HG03060 (cell line): Measurements from ENCODE around the gene RNF175.
A peak's percentile ranks its signal among the peaks of the same experiment; 100 is the strongest.

ENCODE experiments used
- ATAC-seq: cut with Tn5 transposase; IDR thresholded peaks from one replicate; pipeline ENCODE4 v1.9.1; 2021; ENCODE audit warnings: low read depth, moderate number of reproducible peaks; ENCODE audit not compliant: unreplicated experiment

Gene RNF175

DNA sequence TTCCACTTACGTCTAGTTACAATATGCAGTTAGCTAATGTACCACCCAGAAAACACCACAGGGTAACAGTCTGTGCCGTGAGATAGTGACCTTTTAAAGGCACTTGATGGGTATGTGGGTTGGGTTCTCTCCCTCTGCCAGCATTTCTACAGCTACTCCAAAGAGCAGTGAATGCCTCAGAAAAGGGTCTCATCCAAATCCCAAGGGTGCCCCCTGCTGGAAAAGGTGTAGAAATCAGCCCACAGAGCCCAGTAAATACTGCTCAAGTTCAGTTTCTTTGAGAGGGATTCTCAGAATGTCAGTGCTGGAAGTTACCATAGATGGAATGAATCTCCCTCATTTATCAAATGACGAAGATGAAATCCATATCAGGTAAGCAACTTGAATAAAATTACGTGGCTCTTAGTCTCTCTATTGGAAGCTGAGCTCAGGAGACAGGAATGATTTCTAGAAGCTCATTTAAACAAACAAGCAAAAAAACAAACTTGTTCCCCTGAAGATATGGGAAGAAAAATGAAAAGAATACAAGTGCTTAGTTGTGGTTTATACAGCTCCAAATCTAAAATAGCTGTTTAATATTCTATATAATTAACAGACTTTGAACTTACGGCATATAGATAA, 9.5 kb downstream of the RNF175 start:
- ATAC-seq = no peak

DNA sequence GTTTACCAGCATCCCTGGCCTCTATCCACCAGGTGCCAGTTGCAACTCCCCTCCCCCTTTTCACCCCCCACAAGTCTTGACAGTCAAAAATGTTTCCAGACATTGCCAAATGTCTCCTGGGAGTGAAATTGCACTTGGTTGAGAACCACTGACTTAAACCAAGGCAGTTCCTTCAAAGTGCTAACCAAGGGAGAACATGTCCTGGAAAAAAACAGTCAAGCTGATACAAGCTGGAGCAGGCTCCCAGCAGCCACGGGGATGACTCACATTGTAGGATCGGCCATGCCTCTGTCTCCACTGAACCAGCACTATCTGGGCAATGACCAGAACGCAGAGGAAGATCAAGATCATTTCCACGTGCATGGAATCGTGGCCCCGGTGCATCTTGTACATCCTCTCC, 11.4 kb downstream of the RNF175 start:
- ATAC-seq = no peak

DNA sequence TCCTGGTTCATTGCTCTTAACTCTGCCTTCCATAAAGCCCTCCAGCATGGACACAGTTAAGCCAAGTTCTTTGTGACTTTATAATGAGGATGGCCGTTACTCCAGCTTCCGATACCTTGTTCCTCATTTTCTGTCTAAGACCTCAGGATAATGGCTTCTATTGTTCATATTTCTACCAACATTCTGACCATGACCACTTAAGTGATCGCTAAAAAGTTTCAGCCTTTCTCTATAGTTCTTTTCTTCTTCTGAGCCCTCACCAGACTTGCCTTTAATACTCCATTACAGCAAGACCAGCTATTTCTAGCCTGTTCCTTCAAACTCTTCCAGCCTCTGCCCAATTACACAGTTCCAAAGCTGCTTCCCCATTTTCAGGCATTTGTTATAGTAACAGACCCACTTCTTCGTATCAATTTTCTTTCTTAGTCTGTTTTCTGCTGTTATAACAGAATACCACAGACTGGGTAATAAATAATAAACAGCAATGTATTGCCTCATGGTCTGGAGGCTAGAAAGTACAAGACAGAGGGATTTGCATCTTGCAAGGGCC, 12.3 kb downstream of the RNF175 start:
- no peak for ATAC-seq

DNA sequence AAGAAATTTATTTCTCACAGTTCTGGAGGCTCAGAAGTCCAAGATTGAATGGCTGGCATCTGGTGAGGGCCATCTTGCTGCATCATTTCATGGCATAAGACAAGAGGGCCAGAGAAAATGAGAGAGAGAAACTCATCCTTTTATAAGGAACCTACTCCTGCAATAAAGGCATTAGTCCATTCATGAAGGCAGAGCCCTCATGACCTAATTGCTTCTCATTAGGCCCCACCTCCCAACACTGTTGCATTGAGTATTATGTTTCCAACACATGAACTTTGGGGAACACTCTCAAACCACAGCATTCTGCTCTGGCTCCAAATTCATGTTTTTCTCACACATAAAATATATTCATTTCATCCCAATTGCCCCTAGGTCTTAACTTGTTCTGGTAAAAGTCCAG, 14.2 kb downstream of the RNF175 start:
- ATAC-seq = no peak

DNA sequence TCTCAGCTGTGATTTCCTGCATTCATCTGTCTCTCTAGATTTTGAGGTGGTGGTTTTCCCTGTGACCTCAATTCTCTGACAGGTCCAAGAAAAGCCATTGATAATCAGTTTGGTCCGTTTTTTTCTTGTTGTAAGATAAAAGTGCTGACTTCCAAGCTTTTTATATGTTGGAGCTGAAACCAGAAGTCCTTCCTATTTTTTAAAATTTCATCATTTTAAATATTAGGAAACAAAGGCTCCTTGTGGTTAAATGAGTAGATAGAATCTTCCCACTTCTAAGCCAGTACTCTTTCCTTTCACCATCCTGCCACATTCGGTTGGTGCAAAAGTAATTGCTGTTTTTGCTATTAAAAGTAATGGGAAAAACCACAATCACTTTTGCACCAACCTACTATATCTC, 18.3 kb downstream of the RNF175 start:
- ATAC-seq = no peak

DNA sequence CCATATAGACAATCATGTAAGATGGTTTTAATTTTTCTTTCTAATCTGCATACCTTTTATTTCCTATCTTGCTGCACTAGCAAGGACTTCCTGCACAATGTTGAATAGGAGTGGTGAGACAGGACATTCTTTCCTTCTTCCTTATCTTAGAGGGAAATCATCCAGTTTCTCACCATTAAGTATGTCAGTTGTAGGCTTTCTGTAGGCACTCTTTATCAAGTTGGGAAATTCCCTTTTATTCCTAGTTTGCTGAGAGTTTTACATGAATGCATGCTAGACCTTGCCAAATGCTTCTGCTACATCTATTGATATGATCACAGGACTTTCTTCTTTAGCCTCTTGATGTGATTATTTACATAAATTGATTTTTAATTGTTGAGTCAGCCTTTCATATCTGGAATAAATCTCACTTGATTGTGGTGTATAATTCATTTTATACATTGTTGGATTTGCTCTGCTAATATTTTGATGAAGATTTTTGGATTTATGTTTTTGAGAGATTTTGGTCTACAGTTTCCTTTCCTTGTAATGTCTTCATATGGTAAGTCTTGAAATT, 23.8 kb downstream of the RNF175 start:
- ATAC-seq = no peak

DNA sequence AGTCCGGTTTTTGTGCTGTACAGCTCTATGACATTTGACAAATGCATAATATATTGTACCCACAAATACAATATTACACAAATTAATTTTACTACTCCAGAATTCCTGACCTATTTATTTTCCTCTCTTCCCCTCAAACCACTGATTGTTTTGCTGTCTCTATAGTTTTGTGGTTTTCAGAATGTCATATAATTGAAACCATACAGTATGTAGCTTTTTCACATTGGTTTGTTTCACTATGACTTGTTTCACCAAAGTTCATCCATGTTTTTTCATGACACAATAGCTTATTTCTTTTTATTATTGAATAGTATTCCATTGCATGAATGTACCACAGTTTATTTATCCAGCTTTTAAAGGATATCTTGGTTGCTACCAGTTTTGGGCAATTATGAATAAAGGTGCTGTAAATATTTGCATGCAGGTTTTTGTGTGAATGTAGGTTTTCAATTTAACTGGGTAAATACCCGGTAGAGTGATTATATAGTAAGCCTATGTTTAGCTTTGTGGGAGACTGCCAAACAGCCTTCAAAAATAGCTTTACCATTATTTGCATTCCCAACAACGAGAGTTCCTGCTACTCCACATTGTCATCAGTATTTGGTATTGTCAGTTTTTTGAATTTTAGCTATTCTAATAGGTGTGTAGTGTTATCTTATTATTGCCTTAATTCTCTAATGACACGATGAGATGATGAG, 25.9 kb downstream of the RNF175 start:
- no peak for ATAC-seq

DNA sequence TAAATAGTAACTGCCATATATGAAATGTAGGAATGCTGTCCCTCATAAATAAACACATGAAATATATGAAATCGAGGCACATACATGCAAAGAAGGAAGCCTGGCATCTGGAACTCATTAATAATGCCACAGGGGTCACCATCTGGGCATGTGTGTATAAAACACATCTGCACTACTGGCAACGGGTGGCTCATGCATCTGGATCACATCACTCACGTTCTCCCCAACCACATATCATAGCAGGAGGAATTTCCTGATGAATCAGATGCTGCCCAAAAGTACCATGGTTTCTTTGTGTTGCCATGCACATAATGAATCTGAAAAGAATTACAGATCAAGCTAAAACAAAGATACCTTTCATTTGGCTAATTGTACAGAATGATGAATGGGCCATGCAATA, 28.6 kb downstream of the RNF175 start:
- ATAC-seq = no peak

DNA sequence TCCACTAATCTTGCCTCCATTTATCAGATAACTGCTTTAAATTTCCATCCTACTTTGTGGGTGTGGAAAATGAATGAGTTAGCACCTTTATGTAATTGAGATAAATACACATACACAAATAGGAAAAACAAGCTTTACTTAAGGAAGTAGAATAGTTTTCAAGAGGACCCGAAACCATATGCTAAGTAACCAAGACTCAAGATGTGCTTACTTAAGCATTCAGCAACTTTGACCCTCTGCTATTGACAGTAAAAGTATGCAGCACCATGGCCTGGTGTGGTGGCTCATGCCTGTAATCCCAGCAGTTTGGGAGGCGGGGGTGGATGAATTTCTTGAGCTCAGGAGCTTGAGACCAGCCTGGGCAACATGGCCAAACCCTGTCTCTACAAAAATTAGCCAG, 29.9 kb downstream of the RNF175 start:
- no peak for ATAC-seq

DNA sequence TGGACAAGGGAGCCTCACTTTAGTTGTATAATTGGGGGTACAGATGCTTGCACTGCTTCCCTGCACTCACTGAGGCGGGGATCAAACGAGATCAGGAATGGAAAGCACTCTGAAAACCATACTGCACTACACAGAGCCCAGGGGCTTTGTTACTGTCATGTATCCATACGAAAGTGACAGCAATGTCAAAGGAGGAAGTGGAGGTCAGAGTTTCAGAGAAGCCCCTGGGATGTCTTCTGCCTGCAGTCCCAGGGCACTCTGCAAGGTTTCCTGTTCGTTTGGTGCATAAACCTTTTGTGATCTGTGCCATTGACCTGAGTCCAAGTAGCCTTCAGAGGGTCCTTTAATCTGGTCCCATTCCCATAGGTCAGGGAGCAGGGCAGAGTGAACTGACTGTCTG, 31.2 kb downstream of the RNF175 start:
- no peak for ATAC-seq

DNA sequence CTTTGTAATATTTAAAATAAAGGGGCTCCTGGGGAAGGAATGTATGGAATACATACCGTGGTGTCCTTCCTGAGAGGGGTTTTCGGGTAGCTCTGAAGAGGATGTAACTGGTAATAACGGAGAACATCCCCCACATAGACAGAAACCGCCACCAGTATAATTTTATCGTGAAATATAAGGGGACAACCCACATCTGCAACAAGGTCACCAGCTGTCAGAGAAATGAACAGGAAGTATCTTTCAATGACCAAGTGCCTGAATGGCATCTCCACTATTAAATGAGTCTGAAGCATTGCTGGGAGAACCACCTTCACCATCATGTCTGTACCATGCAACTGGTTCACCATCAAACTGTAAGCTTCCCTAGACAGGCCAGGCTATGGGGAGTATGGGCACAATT, 31.7 kb downstream of the RNF175 start:
- ATAC-seq = no peak

DNA sequence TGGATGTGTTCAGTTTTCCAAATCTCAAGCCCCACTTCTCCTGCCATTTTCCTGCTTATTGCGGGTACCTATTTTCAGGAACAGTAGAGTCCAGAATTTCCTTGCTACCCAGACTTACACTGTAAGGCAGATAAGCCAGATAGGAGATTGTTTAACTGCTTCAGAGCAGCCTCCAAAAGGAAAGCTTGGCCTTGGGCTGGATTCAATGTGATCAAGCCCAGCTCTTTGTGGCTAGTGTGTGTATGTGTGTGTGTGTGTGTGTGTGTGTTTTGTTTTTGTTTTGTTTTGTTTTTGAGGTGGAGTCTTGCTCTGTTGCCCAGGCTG, 34.0 kb downstream of the RNF175 start:
- no peak for ATAC-seq

DNA sequence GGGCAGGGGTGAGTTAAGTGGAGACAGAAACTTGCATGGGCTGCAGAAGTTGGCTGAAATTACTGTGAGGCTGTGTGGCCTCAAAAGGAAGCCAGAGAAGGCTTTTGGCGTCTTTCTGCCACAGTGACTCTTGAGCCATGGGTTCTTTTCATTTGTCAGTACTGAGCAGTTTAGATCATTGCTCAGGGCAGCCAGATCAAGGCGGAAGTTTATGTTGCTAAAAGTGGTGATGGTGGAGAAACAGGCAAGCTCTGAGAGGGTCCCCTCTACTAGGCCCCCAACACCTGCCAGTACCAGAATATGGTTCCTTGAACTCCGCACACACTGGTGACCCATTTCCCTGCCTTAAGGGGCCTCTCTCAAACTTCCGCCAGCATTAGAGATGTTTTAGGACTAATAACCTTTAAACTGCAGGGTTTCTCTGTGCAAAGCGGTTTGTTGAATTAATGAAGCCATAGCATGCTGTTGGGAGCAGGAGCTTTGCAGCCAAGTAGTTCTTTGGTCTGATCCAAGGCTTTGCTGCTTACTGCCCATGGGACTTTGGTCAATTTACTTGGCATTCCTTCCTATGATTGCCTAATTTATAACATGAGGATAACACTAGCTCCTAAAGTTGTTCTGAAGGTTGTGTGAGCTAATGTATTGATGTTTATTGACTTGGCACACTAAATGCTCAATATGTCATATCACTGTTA, 34.5 kb downstream of the RNF175 start:
- no peak for ATAC-seq

DNA sequence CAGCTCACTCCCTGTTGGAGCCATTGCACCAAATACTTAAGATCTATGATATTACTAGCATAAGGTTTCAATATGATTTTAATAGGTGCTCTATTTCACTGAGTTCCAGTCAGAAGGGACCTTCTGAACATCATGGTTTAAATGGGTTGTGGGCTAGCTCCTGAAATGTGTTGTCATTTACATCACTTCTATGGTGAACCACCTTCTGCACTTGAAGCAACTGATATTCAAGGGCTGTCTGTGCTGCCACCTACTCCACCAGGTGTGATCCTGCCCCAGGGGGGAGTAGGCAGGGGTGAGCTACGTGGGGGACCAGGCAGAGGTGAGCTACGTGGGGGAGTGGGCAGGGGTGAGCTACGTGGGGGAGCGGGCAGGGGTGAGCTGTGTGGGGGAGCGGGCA, 35.2 kb downstream of the RNF175 start:
- ATAC-seq = no peak

DNA sequence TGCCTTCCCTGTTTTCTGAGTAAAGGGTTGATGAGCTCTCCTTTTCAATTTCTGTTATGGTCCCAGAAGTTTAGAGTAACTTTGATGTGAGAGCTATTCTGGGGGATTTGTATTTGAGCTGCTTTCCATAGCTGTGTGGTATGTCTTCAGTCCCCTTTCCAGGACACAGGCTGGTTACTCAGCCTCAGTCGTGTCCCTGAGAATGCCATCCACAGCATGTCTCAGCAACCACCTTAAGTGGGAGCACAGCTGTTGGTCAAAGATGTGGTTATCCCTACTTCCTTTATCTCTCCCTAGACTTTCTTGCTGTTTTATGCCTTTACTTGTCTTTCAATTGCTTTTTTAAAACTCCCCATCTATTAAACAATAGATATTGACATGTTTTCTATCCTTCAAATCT, 37.8 kb downstream of the RNF175 start:
- ATAC-seq = no peak

DNA sequence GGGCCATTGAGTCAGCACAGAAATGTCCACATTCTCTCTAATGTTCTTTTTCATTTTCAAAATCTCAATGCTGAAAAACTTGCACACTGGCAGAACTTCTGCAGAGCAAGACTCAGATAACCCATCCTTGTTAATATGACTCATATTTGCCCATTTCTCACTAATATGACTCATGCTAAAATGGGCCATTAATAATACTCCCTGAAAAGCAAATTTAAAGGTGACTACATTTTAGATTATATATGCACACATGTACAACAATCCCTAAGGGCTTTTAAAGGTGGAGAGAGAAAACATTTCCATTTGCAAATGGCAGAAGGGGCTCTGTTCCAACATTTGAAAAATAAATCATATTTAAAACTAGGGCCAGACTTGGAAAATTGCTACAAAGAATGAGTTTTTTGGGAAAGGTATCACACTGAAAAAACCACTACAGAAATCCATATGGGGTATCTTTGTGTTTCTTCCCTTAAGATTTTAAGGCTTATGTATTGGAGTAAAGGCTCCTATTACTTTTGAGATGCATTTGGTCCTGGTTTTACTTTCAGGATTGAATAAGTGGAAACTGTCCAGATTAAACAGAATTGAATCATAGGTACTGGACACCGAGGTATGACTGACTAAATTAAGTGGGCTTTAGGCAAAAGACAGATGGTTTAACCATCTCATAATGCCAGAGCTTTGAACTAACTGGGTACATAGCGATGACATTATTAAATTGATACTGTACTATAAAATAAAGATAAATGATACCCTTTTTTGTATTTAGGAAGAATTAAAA, 45.8 kb downstream of the RNF175 start:
- no peak for ATAC-seq

DNA sequence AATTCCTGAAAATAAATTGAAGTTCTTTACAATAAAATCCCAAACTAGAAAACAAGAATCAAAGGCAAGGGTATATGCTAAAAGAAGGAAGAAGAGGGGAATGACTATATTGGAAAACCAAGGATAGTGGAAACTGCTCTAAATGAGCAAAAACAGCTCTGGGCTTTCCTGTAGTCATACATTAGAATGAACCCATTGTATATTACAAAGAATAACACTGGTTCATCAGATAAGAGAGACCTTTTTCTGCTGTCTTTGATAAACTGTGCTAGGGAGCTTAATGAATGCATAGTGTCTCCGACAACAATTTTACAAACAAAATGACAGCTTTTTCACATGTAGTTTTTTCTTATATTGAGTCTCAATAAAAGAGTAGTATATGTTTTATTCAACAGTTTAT, 49.1 kb downstream of the RNF175 start:
- no peak for ATAC-seq

DNA sequence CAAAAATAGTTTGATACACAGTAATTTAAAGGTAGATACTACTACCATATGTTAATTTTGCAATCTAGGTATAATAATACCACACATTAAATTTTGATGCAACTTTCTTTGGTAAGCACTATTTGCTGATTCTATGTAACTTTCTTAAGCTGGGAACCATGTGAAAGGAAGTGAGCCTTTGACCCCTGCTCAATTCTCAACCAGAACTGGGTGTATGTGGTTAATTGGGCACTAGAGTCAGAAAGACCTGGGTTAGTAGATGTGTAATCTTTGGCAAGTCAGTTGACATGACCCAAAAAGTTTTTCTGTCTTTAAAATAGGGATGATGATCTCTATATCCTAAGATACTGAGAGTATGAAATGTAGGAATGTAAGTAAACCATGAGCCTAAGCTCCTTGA, 53.3 kb downstream of the RNF175 start:
- ATAC-seq = no peak

DNA sequence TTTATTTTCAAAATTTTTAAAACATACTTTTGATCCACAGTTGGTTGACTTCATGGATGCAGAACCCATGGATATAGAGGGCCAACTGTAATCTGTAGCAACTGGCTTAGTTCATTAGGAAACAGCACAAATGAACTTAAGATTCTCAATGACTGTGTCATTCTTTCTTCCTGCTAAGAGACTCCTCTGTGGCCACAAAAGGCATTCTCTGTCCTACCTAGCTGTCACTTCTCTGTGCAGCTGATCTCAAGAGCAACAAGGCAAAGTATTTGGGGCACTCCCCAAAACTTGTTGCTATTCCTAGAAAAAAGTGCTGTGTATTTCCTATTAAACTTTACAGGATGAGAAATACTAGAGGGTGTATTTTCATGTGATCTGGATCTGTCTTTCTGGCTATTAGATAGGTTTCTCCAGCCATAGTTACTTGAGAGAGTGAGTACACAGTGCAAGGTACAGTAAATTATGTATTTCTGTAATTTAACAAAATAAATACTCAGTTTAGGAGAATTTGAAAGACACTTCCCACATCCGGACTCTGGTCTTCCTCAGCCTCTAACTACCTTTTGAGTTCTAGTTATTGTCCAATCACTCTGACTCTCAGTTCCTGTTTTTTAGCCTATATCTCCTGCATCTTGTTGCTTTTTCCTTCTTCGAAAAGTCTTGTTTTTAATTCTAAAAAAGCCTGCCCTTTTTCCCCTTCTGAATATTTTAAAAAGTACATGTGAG, 53.9 kb downstream of the RNF175 start:
- peak; percentile 65 for ATAC-seq

DNA sequence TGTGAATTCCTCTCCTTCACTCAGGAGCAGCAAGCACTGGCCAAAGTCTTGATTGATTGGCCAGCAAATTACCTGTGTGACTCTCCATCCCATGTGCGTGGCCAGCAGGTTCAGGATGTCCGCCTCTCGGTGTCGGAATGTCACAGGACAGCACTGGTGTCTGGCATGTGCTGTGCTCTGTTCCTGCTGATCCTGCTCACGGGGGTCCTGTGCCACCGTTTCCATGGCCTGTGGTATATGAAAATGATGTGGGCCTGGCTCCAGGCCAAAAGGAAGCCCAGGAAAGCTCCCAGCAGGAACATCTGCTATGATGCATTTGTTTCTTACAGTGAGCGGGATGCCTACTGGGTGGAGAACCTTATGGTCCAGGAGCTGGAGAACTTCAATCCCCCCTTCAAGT, 55.3 kb downstream of the RNF175 start:
- no peak for ATAC-seq
